Erythroblast (primary cell): ENCODE data around the gene ADAT2.

Experiments used
- GATA1 ChIP-seq: IDR thresholded peaks from 2 replicates; pipeline ENCODE4 v1.6.1; 2011; ENCODE audit warnings: low read depth, mild to moderate bottlenecking, control low read depth, low read length, moderate library complexity
- POLR2A ChIP-seq: IDR thresholded peaks from 2 replicates; pipeline ENCODE4 v1.6.1; 2011; ENCODE audit warnings: mild to moderate bottlenecking, low read length

DNA sequence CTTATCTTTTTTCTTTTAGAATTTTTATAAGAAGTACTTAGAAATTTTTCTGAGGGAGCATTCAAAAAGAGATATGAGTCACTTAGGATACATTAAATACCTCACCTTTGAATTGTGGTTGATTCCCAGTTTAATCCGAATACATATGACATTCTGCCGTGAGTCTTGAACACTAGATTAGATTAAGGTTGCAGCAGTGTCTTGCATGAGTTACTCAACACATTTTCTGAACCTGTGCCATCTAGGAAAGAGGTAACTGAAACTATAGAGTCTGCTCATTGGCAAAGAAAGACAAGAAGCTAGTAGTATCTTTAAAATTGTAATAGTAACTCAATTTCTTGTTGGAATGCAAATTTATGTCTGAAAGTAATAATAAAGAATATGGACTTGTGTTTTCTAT is 15.1 kb upstream of the ADAT2 start:
- TF ChIP-seq POLR2A (no peak), GATA1 (no peak)
